ENCODE measurements around the gene PACRG. TPM values are rescaled to one million over a fixed set of nuclear protein-coding genes. Genes with fewer than 3 reads are reported as not detected.

PACRG gene
- total RNA-seq, 2 donors from 2014 or later = 2.8 to 21.3 TPM

- Histone ChIP-seq H3K4me3 (no peak overlapping the region), H3K27ac (peak overlapping the region; percentile 23 to 86)
Observed at GRCh38 chr6:162719528-162719927, 8.2 kb upstream of the PACRG start.

GRCh38 chr6:162721404-162721687, 6.4 kb upstream of the PACRG start:
- Histone ChIP-seq H3K4me1 (peaks cover 0 to 7% of the 10 kb centered on the region in 2 donors), H3K27ac (peak overlapping the region; percentile 55 to 86), H3K36me3 (no peaks in the 10 kb centered on the region), H3K4me3 (no peak overlapping the region), H3K27me3 (no peaks in the 10 kb centered on the region), H3K9me3 (no peaks in the 10 kb centered on the region)
- TF ChIP-seq CTCF (IDR thresholded peaks at IDR 0.05) = no peak
- no peak for DNase-seq (ENCODE audit: low spot score)

More at GRCh38 chr6:162719528-162719927, 8.2 kb upstream of the PACRG start:
- Histone ChIP-seq H3K9me3 (no peaks in the 10 kb centered on the region), H3K27me3 (no peaks in the 10 kb centered on the region), H3K36me3 (no peaks in the 10 kb centered on the region), H3K4me1 (no peaks in the 10 kb centered on the region)
- TF ChIP-seq CTCF (IDR thresholded peaks at IDR 0.05) = no peak
- DNase-seq (ENCODE audit: low spot score) = no peak

GRCh38 chr6:162722226-162722625, 5.5 kb upstream of the PACRG start:
- H3K27me3 ChIP-seq = no peaks in the 10 kb centered on the region
- H3K9me3 ChIP-seq = no peaks in the 10 kb centered on the region
- peaks cover 0 to 14% of the 10 kb centered on the region in 2 donors for H3K4me1 ChIP-seq
- no peak for DNase-seq (ENCODE audit: low spot score)
- H3K4me3 ChIP-seq = no peak overlapping the region
- peak overlapping the region in 1 of 2 donors; percentile 86 for H3K27ac ChIP-seq
- H3K36me3 ChIP-seq = no peaks in the 10 kb centered on the region
- TF ChIP-seq CTCF (IDR thresholded peaks at IDR 0.05) = no peak

- Histone ChIP-seq H3K4me1 (peaks cover 0 to 14% of the 10 kb centered on the region in 2 donors), H3K9me3 (no peaks in the 10 kb centered on the region), H3K36me3 (no peaks in the 10 kb centered on the region), H3K4me3 (no peak overlapping the region), H3K27me3 (no peaks in the 10 kb centered on the region), H3K27ac (no peak overlapping the region)
- no peak for DNase-seq (ENCODE audit: low spot score)
- no peak for TF ChIP-seq CTCF (IDR thresholded peaks at IDR 0.05)
Observed at GRCh38 chr6:162722633-162723032, 5.1 kb upstream of the PACRG start.

GRCh38 chr6:162726947-162727321, 840 bp upstream of the PACRG start:
- peaks cover 0 to 18% of the 10 kb centered on the region in 2 donors for H3K4me1 ChIP-seq
- H3K4me3 ChIP-seq = peak overlapping the region; percentile 97
- H3K27me3 ChIP-seq = no peaks in the 10 kb centered on the region
- no peak for TF ChIP-seq CTCF (IDR thresholded peaks at IDR 0.05)
- H3K9me3 ChIP-seq = peaks cover 0 to 11% of the 10 kb centered on the region in 2 donors
- no peak for DNase-seq (ENCODE audit: low spot score)
- H3K36me3 ChIP-seq = no peaks in the 10 kb centered on the region
- H3K27ac ChIP-seq = peak overlapping the region; percentile 96 to 97

GRCh38 chr6:162728197-162728596, 423 bp downstream of the PACRG start:
- H3K27ac ChIP-seq = peak overlapping the region; percentile 96 to 97
- peaks cover 0 to 18% of the 10 kb centered on the region in 2 donors for H3K4me1 ChIP-seq
- H3K4me3 ChIP-seq = peak overlapping the region; percentile 97
- H3K9me3 ChIP-seq = peaks cover 0 to 11% of the 10 kb centered on the region in 2 donors
- H3K36me3 ChIP-seq = no peaks in the 10 kb centered on the region
- H3K27me3 ChIP-seq = no peaks in the 10 kb centered on the region
- no peak for TF ChIP-seq CTCF (IDR thresholded peaks at IDR 0.05)
- no peak for DNase-seq (ENCODE audit: low spot score)

Data from right atrium auricular region (tissue), 2 donors.